T-cell (primary cell): ENCODE measurements around the gene CXCL10. TPM values are rescaled to one million over a fixed set of nuclear protein-coding genes. Genes with fewer than 3 reads are reported as not detected.

Source experiments
- ATAC-seq, 4 experiments: fragments of 200-7000 bp in 3 of 4; fragments of 150-1000 bp in 1 of 4; cut with Tn5 transposase; replicated peaks in 1 of 4; 1 replicate in 3 of 4; 2 replicates in 1 of 4; pipeline ENCODE4 v1.10.0; 2021; ENCODE audit warnings: moderate library complexity in 3 of 4, mild to moderate bottlenecking in 2 of 4, moderate number of reproducible peaks in 1 of 4
- CTCF ChIA-PET, 2 donors: fragments of 300-600 bp; sonication (Branson Sonifier 250); formaldehyde crosslinking; loops; one replicate each; lab custom pipeline; 2022; ENCODE audit warnings: antibody characterized with exemption in 2 of 2; lab: Charles Lee
- POLR2A ChIA-PET, 2 donors: fragments of 300-600 bp; sonication (Branson Sonifier 250); formaldehyde crosslinking; loops; one replicate each; lab custom pipeline; 2022; ENCODE audit warnings: antibody characterized with exemption in 2 of 2; lab: Charles Lee
- DNase-seq, 35 experiments: peaks; one replicate each; pipeline versions ENCODE4 v3.0.0 to v3.0.0-alpha.2; 2013 to 2023
- H3K27ac ChIP-seq: one replicate; pipeline ENCODE4 v1.5.1; 2013; ENCODE audit warnings: low read length
- H3K27me3 ChIP-seq, 2 experiments: replicated peaks in 1 of 2; 1 replicate in 1 of 2; 2 replicates in 1 of 2; pipeline versions ENCODE4 v1.6.1 to v1.7.0; 2013; ENCODE audit warnings: low read length in 1 of 2, mixed read lengths in 1 of 2; ENCODE audit not compliant: control insufficient read depth in 2 of 2, insufficient read depth in 2 of 2; ENCODE audit errors: extremely low read depth in 1 of 2
- H3K36me3 ChIP-seq, 2 donors: 1 replicate in 1 of 2; 2 replicates in 1 of 2; pipeline versions ENCODE4 v1.6.1 to v1.7.0; 2013; ENCODE audit warnings: low read length in 1 of 2; ENCODE audit not compliant: control insufficient read depth in 2 of 2, insufficient read depth in 1 of 2; ENCODE audit errors: extremely low read depth in 1 of 2
- H3K4me1 ChIP-seq, 2 experiments: 1 replicate in 1 of 2; 2 replicates in 1 of 2; pipeline versions ENCODE4 v1.6.1 to v1.7.0; 2013; ENCODE audit warnings: low read length in 2 of 2, mixed read lengths in 1 of 2; ENCODE audit not compliant: insufficient read depth in 2 of 2, control insufficient read depth in 1 of 2; ENCODE audit errors: extremely low read depth in 1 of 2
- H3K4me3 ChIP-seq, 2 donors: 1 replicate in 1 of 2; 2 replicates in 1 of 2; pipeline versions ENCODE4 v1.5.1 to v1.7.0; 2013; ENCODE audit warnings: mild to moderate bottlenecking in 2 of 2, low read length in 1 of 2, moderate library complexity in 1 of 2; ENCODE audit not compliant: control insufficient read depth in 1 of 2; ENCODE audit errors: extremely low read depth in 1 of 2
- H3K9me3 ChIP-seq: 2 replicates; pipeline ENCODE4 v1.7.0; 2013
- H3K27ac Mint-ChIP-seq, 2 donors: one replicate each; pipeline ENCODE4 v1.8.0; 2020 to 2021; ENCODE audit warnings: mild to moderate bottlenecking in 2 of 2, mixed read lengths in 2 of 2
- H3K27me3 Mint-ChIP-seq, 2 donors: one replicate each; pipeline ENCODE4 v1.8.0; 2021 to 2022; ENCODE audit warnings: mixed read lengths in 2 of 2
- H3K36me3 Mint-ChIP-seq: one replicate; pipeline ENCODE4 v1.8.0; 2021; ENCODE audit warnings: mixed read lengths
- H3K4me1 Mint-ChIP-seq, 3 donors: one replicate each; pipeline ENCODE4 v1.8.0; 2020 to 2022; ENCODE audit warnings: mixed read lengths in 3 of 3, mild to moderate bottlenecking in 1 of 3
- H3K4me3 Mint-ChIP-seq, 3 donors: one replicate each; pipeline ENCODE4 v1.8.0; 2020 to 2022; ENCODE audit warnings: mild to moderate bottlenecking in 3 of 3, mixed read lengths in 3 of 3, moderate library complexity in 3 of 3
- H3K9me3 Mint-ChIP-seq, 3 donors: one replicate each; pipeline ENCODE4 v1.8.0; 2020 to 2022; ENCODE audit warnings: mixed read lengths in 3 of 3
- WGBS: methylation state at CpG from one replicate; pipeline ENCODE4 v1.1.5; 2013; ENCODE audit warnings: missing lambda C conversion rate; ENCODE audit not compliant: insufficient coverage; 5-methylcytosine and 5-hydroxymethylcytosine counted together
- total RNA-seq, 35 experiments: library from RNA in 6 of 35; stranded (reverse) in 6 of 35; fragments of 120-200 nt in 1 of 35; gene quantifications; one replicate each; pipeline versions ENCODE4 v1.2.1 to v1.2.4 and lab custom pipeline; 2013 to 2026

The CXCL10 gene
- not detected for total RNA-seq
- not detected for total RNA-seq (2013)
- total RNA-seq (lab: John Stamatoyannopoulos, UW) = 0 to 151 (median 0.32) reads per million in 29 experiments

DNA sequence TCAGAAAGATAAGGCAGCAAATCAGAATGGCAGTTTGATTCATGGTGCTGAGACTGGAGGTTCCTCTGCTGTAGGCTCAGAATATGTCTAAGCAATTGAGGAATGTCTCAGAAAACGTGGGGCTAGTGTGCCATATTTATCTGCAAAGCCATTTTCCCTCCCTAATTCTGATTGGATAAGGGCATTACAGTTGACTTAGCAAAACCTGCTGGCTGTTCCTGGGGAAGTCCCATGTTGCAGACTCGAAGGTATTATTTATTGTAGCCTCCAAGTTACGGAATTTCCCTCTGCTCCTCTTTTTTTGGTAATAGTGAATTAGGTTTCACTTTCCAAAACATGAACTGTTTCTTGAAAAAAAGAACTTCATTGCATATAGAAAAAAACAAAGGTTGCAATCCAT is at the start of gene CXCL10:
TSS of gene CXCL10 (minus strand) at position 109 of the 400 bp plus-strand sequence. CDS start at position 43, 66 bp downstream.
- WGBS = no CpG with 5 or more reads among the region's 3 CpGs
- DNase-seq = peak in 1 of 35 experiments; percentile 55
- POLR2A ChIA-PET = no interaction called here

DNA sequence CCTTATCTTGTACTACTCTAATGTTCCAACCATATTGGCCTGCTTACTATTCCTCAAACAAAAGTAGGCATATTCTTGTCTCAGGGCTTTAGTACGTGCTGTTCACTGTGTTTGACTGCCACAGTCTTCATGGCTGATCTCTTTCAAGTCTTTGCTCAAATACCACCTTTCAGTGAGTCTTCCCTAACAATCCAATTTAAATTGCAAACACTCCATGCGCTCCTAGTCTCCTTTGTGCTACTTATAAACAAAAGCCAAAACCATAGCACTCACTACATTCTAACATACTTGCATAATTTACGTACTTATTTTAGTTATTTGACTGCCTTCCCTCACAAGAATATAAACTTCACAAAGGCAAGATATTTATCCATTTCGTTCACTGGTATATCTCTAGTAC is 49.5 kb upstream of the CXCL10 start:
- no peak for ATAC-seq
- no peak overlapping the region for H3K4me3 ChIP-seq
- Mint-ChIP-seq H3K4me1 (no peaks in the 10 kb centered on the region), H3K4me3 (no peak overlapping the region), H3K9me3 (no peaks in the 10 kb centered on the region), H3K36me3 (no peaks in the 10 kb centered on the region), H3K27ac (no peak overlapping the region), H3K27me3 (no peaks in the 10 kb centered on the region)
- no peaks in the 10 kb centered on the region for H3K36me3 ChIP-seq
- no peaks in the 10 kb centered on the region for H3K27me3 ChIP-seq
- WGBS = 85% methylated on average over 3 of the region's 4 CpGs
- H3K9me3 ChIP-seq = no peaks in the 10 kb centered on the region
- no peak for DNase-seq
- H3K27ac ChIP-seq = no peak overlapping the region
- ChIA-PET CTCF (no interaction called here), POLR2A (interaction anchor here in 1 of 2 donors (0.6 kb wide), 1 partner anchor 80 kb away, joined by 7 read pairs; no protein-coding TSS in a partner anchor)
- no peaks in the 10 kb centered on the region for H3K4me1 ChIP-seq

More for the DNA sequence above, at the start of gene CXCL10:
- Histone ChIP-seq H3K9me3 (no peaks in the 10 kb centered on the region), H3K36me3 (no peaks in the 10 kb centered on the region), H3K4me1 (peaks cover 0 to under 1% of the 10 kb centered on the region in 2 experiments), H3K27ac (no peak within 1 kb of the TSS), H3K27me3 (no peaks in the 10 kb centered on the region), H3K4me3 (no peak within 1 kb of the TSS)
- Mint-ChIP-seq H3K4me3 (peak within 1 kb of the TSS in 1 of 3 donors; percentile 9), H3K4me1 (peaks cover 18 to 33% (median 23%) of the 10 kb centered on the region in 3 donors), H3K27ac (peak within 1 kb of the TSS in 1 of 2 donors; percentile 33), H3K27me3 (no peaks in the 10 kb centered on the region), H3K36me3 (no peaks in the 10 kb centered on the region), H3K9me3 (no peaks in the 10 kb centered on the region)
- CTCF ChIA-PET = no interaction called here
- peak in 1 of 4 experiments; percentile 74 for ATAC-seq

DNA sequence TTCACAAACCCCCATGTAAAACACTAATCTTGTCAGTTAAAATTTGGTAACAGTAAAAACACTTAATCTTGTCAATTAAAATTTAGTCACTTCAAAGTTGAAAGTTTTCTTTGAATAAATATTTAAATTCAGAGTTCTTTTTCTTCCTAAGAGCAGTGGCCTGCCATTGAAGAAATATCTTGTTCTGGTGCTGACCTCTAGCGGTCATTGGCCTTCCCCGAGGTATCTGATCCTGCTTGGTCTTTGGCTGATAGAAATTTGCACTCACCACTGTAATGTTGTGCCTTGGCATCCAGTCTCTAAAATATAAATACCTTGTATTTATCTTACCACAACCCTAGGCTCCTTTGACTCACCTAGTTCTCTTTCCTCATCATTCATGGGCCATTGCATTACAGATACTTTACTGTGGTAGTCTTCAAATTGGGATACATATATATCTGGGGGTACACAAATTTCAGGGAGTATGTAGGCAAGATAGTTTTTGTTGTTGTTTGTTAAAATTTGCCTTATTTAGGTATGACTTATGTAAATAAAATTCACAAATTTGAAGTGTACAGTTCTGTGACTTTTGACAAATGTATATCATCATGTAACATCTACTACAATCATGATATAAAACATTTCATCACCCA is 44.5 kb upstream of the CXCL10 start:
- POLR2A ChIA-PET = no interaction called here
- Histone ChIP-seq H3K4me3 (no peak overlapping the region), H3K27ac (no peak overlapping the region), H3K36me3 (no peaks in the 10 kb centered on the region), H3K4me1 (no peaks in the 10 kb centered on the region), H3K27me3 (no peaks in the 10 kb centered on the region), H3K9me3 (no peaks in the 10 kb centered on the region)
- no peaks in the 10 kb centered on the region for H3K36me3 Mint-ChIP-seq
- H3K27me3 Mint-ChIP-seq = peaks cover 0 to 4% of the 10 kb centered on the region in 2 donors
- H3K27ac Mint-ChIP-seq = no peak overlapping the region
- WGBS = no CpG with 5 or more reads among the region's 2 CpGs
- ATAC-seq (peak; percentile 69 to 79 (median 69)), DNase-seq (peak; percentile 14 to 81 (median 53))
- no peaks in the 10 kb centered on the region for H3K4me1 Mint-ChIP-seq
- CTCF ChIA-PET = interaction anchor here (0.7 to 3.4 kb wide), 4 partner anchors 51 to 172 kb away, joined by 3 to 25 read pairs (median 6); no protein-coding TSS in a partner anchor
- H3K4me3 Mint-ChIP-seq = no peak overlapping the region
- H3K9me3 Mint-ChIP-seq = no peaks in the 10 kb centered on the region

DNA sequence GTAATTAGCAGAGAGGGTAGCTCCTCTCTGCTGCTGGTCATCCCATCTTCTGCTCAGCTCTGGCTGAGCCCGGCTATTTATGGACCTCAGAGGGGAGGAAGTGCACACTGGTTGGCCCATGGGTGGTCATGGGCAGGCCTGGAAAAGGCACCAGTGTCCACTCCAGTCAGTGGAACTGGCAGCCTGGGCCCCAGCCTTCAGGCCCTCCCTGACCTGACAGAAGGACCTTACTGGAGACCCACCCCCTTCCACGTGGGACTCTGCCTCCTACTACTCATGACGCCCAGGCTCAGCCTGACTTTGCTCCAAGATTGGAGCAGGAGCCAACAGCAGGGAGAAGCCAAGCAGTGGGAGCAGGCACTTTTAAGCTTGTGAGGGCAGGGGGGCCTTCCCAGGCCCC is 43.2 kb upstream of the CXCL10 start:
- ATAC-seq (no peak), DNase-seq (no peak)
- CTCF ChIA-PET = interaction anchor here (0.6 to 3.4 kb wide), 5 partner anchors 71 to 436 kb away, joined by 3 to 25 read pairs (median 3); no protein-coding TSS in a partner anchor
- POLR2A ChIA-PET = no interaction called here
- Mint-ChIP-seq H3K9me3 (no peaks in the 10 kb centered on the region), H3K27me3 (peaks cover 0 to 5% of the 10 kb centered on the region in 2 donors), H3K4me3 (no peak overlapping the region), H3K27ac (no peak overlapping the region), H3K4me1 (no peaks in the 10 kb centered on the region), H3K36me3 (no peaks in the 10 kb centered on the region)
- no peaks in the 10 kb centered on the region for H3K27me3 ChIP-seq
- no peak overlapping the region for H3K4me3 ChIP-seq
- H3K9me3 ChIP-seq = no peaks in the 10 kb centered on the region
- H3K4me1 ChIP-seq = no peaks in the 10 kb centered on the region
- H3K36me3 ChIP-seq = no peaks in the 10 kb centered on the region
- 88% methylated on average over 3 of the region's 3 CpGs for WGBS
- no peak overlapping the region for H3K27ac ChIP-seq

DNA sequence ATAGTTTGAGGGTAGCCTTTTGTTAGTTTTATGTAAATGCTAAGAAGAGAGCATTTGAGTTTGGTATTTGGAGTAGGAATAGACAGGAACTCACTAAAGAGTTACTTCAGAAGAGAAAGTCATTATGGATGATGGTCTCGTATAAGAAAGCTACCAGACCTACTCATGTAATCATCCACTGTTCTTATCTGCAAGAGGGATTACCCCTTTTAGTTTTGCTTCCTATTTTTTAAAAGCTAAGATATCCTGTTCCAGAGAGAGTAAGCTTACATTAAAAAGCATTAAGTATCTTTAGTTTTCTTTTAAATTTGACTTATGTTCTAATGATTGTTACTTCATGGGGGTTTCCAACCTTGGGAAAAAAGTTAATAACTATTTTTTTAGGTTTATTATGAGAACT is 38.7 kb upstream of the CXCL10 start:
- H3K27me3 ChIP-seq = no peaks in the 10 kb centered on the region
- CTCF ChIA-PET = interaction anchor here in 1 of 2 donors (1.0 to 2.9 kb wide), 2 partner anchors 8 to 66 kb away, joined by 5 to 21 read pairs; no protein-coding TSS in a partner anchor
- Mint-ChIP-seq H3K27ac (no peak overlapping the region), H3K36me3 (no peaks in the 10 kb centered on the region), H3K9me3 (no peaks in the 10 kb centered on the region), H3K4me3 (no peak overlapping the region), H3K4me1 (peaks cover 0 to 5% (median 0%) of the 10 kb centered on the region in 3 donors), H3K27me3 (peaks cover 0 to 8% of the 10 kb centered on the region in 2 donors)
- DNase-seq (no peak), ATAC-seq (no peak)
- POLR2A ChIA-PET = no interaction called here
- no peaks in the 10 kb centered on the region for H3K36me3 ChIP-seq
- no peak overlapping the region for H3K4me3 ChIP-seq
- H3K27ac ChIP-seq = no peak overlapping the region
- no peaks in the 10 kb centered on the region for H3K9me3 ChIP-seq
- no peaks in the 10 kb centered on the region for H3K4me1 ChIP-seq
- no CpG with 5 or more reads among the region's 1 CpG for WGBS

DNA sequence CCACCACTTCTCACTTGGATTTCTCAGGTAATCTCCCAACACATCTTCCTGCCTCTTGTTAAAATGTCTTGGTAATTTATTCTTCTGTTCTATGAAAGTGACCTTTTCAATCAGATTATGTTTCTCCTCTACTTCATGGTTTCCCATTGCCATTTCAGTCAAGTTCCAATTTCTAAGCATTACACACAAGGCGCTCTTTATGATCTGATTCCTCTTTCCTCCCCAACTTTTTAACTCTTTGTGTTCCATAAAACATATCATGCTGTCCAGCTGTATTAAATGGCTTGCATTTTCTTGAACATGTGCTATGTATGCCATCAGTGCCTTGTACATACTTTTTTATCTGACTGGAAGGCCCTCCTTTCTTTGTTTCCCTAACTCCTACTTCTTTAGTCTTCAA is 38.1 kb upstream of the CXCL10 start:
- Histone ChIP-seq H3K27me3 (no peaks in the 10 kb centered on the region), H3K36me3 (no peaks in the 10 kb centered on the region), H3K9me3 (no peaks in the 10 kb centered on the region), H3K4me3 (no peak overlapping the region), H3K4me1 (no peaks in the 10 kb centered on the region), H3K27ac (no peak overlapping the region)
- no peak overlapping the region for H3K27ac Mint-ChIP-seq
- peaks cover 0 to 8% of the 10 kb centered on the region in 2 donors for H3K27me3 Mint-ChIP-seq
- no peaks in the 10 kb centered on the region for H3K36me3 Mint-ChIP-seq
- peaks cover 0 to 5% (median 0%) of the 10 kb centered on the region in 3 donors for H3K4me1 Mint-ChIP-seq
- ChIA-PET POLR2A (no interaction called here), CTCF (interaction anchor here (1.2 to 2.9 kb wide), 2 partner anchors 65 to 66 kb away, joined by 3 to 21 read pairs; no protein-coding TSS in a partner anchor)
- no peak for ATAC-seq
- DNase-seq = no peak
- no peaks in the 10 kb centered on the region for H3K9me3 Mint-ChIP-seq
- 92% methylated on average over 1 of the region's 1 CpG for WGBS
- H3K4me3 Mint-ChIP-seq = no peak overlapping the region
